Measurements from ENCODE around the gene CADPS.

CADPS gene

DNA sequence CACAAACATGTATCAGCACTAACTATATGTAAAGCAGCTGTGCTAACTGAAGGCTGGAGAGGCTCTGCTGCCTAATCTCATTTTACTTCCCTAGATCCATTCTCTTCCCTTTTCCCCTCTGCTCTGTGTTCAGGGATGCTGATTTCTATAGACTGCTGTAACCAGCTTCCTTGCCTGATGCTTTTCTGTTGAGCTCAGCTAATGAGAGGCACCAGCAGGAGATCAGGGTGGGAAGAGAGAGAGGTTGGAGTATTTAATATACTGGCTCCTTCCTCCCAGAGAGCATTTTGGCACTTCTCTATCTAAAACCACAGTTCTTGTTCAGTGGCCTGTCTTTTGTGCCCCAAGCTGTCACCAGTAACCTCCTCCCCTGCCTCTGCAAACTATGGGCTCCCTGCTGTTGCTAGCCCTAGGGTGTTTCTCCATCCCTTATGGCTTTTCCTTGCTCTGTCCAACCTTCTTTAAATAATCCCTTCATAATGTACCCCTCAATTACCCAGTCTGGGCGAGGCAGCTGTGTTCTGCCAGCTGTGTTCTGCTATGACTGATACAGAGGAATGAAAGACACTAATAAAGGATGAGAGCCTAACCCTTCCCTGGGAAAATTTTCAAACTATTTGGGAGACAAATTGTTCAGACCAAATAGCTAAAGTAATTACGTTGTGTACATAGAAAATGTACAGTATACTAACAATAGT is 69.5 kb downstream of the CADPS start:
- no peak for DNase-seq

DNA sequence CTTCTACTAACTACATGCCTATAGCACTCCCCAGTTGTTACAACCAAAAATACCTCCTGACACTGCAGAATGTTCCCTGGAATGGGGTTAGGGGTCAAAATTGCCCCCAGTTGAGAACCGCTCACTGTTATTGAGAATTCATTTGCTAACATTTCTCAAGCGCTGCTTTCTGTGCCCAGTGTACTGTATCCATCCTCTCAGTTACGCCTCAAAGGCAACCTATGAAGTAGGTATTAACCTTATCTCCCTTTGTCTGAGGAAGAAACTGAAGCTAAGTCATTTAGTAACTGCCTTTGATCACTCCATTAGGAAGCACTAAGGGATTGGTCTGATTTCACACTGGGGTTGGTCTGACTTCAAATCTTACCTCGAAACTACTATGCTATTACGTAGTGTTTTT is 70.1 kb downstream of the CADPS start:
- no peak for DNase-seq

DNA sequence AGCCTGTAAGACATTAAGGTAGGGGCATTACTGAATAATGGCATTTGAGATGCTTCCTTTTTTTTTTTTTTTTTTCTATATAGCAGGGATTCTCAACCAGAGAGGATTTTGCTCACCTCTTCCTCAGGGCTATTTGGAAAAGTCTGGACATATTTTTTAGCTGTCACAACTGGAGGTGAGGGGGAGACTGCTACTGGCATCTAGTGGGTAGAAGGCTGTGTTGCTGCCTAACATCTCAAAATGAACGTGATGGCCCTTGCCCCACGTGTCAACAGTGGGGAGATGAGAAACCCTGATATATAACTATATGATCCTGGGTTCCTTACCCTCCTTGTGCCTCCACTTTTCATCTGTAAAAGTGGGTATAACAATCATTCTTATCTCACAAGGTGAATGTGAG is 71.9 kb downstream of the CADPS start:
- no peak for DNase-seq

GRCh38 chr3:62798000-62798399 is 77.2 kb downstream of the CADPS start:
- no peak for DNase-seq

GRCh38 chr3:62797132-62797531 is 78.1 kb downstream of the CADPS start:
- DNase-seq: no peak

- no peak for DNase-seq
These were observed 79.1 kb downstream of the CADPS start for GRCh38 chr3:62795978-62796657.

- no peak for DNase-seq
These were observed 81.3 kb downstream of the CADPS start for GRCh38 chr3:62793946-62794345.

DNA sequence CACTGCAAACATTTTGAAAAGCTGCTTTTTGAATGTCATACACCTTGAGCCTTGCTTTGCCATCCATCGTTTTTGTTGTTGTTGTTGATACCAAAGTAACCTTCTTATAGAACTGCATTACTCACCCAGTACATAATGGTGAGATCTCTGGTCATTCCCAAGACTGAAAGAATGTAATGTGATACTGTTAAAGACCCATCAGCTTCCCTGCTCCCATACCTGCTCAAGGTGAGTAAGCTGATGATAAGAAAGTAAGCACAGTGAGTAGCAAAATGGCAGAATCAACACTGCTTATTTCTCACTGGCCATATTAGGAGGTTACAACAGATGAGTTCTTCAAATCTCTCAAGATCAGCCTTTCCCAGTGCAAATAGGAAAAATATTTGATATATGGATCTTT is 89.8 kb downstream of the CADPS start:
- DNase-seq: no peak

- no peak for DNase-seq
These were observed 94.1 kb downstream of the CADPS start for GRCh38 chr3:62781121-62781520.

DNA sequence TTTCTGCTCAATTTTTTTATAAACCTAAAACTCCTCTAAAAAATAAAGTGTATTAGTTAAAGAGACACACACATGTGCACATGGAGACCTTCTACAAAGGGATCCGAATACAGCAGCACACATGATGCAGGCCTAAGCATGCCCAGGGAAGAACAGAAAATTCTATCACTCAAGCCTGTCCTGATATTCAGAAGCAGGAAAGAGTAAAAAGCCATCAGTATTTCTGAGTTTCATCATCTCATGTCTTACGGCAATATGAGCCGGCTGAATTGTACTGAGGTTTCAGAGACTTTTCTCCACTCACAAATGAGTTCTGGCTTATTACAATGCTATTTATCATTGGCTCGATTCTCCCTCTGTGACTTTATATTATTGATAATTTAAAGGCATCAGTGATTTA is 97.5 kb downstream of the CADPS start:
- no peak for DNase-seq

DNA sequence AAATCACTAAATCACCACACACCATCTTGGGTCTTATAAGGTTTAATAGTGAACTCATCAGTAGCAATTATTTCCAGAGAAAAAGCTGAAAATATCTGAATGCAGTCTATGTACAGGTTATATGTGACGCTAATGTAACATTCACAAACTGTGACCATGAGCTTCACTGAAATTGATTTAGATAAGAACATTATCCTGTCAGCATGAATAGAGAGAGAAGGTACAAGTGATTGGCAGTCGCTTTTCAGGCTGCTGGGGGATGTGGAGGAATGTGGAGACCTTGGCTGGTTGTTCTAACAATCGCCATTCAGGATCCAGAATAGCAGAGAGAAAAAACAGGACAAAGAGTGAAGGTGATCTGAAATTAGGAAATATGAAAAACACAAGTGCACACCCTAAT is 98.1 kb downstream of the CADPS start:
- DNase-seq: no peak

- no peak for DNase-seq
These were observed 101.0 kb downstream of the CADPS start for GRCh38 chr3:62774221-62774620.

DNA sequence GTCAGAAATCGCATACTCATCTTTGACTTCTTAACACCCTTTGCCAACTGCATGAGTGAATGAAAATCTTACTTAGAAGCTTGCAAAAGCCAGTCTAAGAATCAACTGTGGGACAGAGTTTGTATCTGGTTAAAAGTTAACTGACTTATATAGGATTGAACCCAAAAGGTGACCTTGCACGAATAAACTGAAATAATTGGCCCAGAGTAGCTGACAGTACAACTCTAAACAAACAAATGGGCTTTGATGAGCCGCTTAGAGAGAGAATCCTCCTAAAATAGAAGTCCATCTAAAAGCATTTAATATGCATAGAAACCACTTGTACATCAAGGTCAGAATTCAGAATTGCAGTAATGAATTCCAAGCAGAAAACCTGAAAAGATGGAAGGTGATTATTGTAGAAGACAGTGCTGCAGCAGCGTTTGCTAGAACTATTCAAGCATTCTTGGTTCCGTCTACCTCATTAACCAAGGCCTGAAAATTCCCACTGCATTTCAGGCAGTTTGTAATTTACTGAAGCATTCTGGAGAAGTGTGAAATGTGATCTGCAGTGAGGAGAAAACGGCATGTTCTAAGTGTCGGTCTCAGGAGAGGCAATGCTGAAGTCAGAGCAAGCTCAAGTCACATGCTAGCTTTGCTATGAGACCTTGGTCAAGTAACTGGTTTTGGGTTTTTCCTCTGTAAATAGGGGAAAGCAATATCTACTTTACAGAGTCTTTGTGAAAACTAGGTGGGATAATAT is 103.7 kb downstream of the CADPS start:
- no peak for DNase-seq

GRCh38 chr3:62768896-62769295 is 106.3 kb downstream of the CADPS start:
- no peak for DNase-seq

GRCh38 chr3:62761711-62762110 is 113.5 kb downstream of the CADPS start:
- no peak for DNase-seq

- no peak for DNase-seq
These were observed 113.9 kb downstream of the CADPS start for GRCh38 chr3:62761311-62761710.

DNA sequence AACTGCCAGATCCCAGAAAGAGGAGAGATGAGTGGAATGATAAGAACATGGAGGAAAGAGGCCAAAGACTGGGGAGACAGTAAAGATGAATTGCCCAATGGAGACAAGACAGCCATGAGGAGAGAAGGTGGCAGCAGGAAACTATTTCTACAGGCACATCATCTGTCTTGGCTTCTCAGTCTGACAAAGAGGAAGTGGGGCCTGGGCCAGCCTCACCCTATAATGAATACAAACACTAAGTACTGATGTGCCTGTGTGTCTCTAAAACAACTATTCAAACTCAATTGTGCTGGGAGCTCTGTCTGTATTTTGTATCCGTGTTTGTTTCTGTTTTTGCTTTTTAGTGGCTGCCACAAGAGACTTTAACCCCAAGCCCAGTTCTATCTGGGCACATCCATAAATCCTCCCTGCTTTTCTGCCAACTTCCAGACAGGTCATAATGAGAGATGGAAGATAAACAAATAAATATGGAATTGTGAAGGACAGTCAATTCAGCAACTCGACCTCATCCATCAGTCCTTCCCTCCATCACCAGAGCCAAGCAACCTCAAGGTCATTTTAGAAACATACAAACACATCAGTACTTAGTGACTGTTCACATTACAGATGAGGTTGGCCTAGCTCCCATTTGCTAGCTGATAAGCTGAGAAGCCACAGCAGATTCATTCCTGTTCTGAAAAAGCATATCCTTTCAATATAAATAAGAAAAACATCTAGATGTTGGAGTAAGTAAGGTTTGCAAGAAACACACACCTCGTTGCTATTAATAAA is 116.7 kb downstream of the CADPS start:
- DNase-seq: no peak

- no peak for DNase-seq
These were observed 118.2 kb downstream of the CADPS start for GRCh38 chr3:62757045-62757444.

DNA sequence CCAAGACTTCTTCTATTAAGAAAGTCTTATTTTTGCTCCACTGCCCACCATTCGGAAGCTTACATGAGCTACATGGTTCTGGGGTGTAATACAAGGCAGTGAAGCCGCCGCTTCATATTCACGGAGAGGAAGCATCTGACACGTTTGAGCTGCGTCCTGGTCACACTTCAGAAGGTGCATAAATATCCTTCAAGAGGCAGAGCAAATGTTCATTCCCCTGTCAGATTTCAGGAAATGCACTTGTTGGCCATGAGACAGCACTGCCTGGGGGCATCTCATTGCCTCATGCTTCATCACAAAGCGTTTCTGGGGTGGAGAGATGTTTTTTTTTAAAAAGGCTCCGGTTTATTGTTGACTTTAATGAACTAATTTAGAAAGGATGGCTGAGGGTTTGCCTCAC is 119.9 kb downstream of the CADPS start:
- DNase-seq: no peak

GRCh38 chr3:62749657-62750056 is 125.6 kb downstream of the CADPS start:
- DNase-seq: no peak

DNA sequence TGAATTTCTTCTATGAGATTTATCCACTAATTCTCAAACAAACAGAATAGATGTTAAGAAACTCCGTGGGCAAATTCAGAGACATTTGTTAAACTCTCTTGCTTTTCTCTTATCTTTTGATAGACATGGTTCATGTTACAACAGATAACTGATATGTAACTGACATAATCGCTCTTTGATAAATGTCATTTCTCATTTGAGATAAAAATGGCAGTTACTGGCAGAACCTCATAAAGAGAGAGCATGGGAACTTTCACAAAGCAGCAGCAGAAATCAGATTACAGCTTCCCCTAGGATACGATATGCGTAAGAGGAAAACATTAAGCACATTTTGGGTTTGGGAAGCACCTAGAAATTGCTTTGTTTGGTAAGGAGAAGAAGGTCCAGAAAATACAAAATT is 126.1 kb downstream of the CADPS start:
- no peak for DNase-seq

DNA sequence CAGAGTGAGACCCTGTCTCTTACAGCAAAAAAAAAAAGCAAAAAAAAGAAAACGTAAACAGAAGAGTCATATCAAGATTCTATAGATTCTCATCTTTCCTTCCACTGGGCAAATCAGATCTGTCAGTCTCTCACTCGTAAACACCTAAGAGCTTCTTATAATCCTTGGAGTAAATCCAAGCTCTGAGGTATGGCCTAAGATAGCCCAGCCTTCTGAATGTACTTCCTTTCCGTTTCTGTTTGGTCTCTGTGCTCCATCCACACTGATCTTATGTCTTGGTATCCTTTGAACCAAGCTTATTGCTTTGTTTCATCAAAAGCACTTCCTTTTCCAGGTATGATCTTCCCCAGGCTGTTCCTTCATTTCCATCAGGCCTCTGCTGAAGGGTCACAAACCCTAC is 137.8 kb downstream of the CADPS start:
- DNase-seq: no peak

GRCh38 chr3:62735510-62735909 is 139.7 kb downstream of the CADPS start:
- DNase-seq: no peak

All from activated CD4-positive, alpha-beta T cell treated with anti-CD3 and anti-CD28 coated beads, Interleukin-2, amount 50 U/mL, for 4 hours (primary cell).